GM21526 (cell line): ENCODE measurements around the gene TMIGD2.
A peak's percentile ranks its signal among the peaks of the same experiment; 100 is the strongest.

ENCODE experiments used
- ATAC-seq: cut with Tn5 transposase; IDR thresholded peaks from one replicate; pipeline ENCODE4 v1.9.1; 2021; ENCODE audit warnings: moderate library complexity; ENCODE audit not compliant: unreplicated experiment, low FRiP score

Gene TMIGD2

DNA sequence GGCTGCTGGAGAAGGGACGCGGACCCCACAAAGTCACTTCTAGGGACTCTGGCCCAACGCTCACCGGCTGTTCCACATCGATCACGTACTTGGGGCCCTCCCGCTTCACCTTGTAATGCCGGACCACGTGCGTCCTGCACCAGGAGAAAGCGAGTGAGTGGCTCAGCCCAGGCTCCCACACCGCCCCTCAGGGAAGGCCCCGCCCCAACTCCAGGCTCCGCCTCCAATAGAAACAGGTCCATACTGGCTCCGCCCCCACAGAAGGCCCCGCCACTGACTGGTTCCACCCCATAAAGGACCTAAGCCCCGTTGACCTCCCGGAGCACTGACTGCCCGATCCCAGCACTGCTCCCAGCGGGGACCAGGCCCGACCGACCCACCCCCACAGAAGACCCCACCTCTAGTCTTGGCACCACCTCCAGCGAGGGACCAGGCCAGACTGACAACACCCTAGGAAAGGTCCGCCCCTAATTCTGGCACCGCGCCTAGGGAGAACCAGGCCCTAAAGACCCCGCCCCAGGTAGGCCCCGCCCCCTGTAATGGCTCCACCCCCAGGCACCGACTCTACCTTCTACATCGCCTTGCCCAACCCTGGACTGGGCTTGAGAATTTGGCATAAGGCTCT, 25.2 kb upstream of the TMIGD2 start:
- peak; percentile 4 for ATAC-seq

DNA sequence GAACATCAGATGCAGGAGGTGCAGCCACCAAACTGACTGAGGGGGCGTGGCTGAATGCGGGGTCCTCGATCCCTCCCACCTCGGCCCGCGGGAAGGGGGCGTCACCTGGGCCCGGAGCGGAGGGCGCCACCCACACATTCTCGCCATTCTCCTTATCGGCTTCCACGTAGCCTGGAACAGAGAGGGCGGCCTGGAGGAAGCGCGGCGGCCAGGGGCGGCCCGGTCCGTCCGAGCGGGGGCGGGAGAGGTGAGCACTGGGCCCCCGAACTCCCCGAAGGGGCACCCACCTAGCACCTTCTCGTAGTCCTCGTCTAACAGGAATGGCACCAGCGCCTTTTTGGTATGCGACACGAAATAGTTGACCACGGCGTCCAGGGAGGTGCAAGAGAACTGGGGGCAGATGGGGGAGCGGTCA, 24.7 kb upstream of the TMIGD2 start:
- ATAC-seq = no peak

DNA sequence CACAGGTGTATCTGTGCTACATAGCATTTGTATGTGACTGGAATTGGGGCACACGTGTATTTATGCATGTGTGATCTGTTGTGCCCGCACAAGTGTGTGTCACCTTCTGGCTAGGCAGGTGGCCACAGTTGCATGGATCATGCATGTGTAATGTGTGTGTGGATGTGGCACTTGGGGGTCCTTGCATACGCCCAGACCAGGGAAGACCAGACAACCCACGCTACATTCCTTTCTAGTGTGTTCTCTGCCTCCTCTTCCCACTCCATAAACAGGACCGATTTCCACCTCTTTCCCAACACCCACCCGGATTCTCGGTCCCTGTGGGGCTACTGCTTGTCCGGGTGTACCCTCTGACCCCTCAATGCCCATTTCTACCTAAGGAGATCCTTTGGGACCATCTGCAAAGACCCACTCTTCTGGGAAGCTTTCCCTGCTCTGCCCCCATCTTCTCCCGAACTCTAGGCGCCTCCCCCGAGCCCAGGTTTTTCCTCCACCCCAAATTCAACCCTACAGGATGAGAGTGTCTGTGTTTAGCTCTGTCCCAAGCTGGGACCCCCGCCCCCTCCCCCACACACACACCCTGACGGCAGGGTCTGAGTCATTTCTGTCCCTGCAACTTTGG, 24.1 kb upstream of the TMIGD2 start:
- ATAC-seq = no peak

DNA sequence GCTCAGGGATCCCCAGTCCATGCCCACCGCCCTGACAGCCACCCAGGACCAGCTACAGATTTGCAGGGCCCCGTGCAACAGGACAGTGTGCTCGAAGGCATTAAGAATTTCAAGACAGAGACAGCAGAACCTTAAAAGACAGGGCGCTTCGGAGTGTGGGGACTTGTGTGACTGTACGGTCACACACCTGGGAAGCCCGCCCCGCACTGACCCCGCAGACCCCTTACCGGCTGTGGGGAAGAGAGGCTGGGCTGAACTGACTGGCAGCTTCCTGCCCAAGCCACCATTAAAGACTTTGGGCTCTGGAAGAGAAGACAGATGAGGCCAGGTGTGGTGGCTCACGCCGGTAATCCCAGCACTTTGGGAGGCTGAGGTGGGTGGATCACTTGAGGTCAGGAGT, 22.0 kb upstream of the TMIGD2 start:
- ATAC-seq = no peak

DNA sequence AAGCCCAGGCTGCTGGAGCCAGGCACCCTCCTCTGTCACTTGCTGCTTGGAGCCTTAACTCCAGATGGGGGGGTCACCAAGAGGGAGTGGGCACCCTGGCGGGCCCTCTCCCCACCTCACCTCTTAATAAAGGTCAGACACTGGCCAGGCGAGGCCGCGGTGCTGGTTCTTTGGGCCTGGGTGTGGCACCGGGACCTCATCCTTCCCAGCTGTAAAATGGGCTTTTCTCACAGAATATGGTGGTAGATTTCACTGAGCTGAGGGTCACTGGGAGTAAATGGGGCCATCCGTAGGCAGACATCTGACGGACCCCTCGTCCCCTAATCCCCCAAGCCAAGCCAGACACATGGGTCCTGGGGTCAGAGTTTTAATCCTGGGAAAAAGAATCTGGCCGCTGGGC, 21.5 kb upstream of the TMIGD2 start:
- no peak for ATAC-seq

DNA sequence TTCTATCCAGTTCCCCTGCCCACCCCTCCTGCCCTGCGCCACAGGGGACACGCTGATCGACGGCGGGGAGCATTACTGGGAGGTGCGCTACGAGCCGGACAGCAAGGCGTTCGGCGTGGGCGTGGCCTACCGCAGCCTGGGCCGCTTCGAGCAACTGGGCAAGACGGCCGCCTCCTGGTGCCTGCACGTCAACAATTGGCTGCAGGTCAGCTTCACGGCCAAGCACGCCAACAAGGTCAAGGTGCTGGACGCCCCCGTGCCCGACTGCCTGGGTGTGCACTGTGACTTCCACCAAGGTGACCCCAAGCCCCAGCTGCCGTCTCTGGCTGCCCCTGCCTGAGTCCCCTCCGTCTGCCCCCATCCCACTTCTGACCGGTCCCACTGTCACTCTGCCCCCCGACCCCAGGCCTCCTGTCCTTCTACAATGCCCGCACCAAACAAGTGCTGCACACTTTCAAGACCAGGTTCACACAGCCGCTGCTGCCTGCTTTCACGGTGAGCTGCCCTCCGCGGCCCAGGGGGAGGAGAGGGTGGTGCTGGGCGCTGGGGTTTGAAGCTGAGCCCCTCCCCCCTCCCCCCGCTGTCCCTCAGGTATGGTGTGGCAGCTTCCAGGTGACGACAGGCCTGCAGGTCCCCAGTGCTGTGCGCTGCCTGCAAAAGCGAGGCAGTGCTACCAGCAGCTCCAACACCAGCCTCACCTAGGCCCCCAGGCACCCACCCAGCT, 20.9 kb upstream of the TMIGD2 start:
- ATAC-seq = no peak

DNA sequence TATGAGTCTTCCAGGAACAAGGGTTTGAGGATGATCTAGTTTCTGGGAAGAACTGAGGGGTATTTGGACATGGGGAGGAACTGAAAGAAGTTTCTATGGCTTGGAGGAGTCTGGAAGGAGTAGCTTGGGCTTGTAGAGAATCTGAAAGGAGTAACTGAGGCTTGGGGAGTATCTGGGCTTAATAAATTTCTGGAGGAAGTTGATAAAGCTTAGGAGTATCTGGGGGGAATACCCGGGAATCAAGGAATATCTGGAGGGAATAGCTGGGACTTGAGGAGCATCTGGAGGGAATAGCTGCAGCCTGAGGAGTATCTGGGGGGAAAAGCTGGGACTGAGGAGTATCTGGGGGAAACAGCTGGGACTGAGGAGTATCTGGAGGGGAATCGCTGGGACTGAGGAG, 18.2 kb upstream of the TMIGD2 start:
- no peak for ATAC-seq

DNA sequence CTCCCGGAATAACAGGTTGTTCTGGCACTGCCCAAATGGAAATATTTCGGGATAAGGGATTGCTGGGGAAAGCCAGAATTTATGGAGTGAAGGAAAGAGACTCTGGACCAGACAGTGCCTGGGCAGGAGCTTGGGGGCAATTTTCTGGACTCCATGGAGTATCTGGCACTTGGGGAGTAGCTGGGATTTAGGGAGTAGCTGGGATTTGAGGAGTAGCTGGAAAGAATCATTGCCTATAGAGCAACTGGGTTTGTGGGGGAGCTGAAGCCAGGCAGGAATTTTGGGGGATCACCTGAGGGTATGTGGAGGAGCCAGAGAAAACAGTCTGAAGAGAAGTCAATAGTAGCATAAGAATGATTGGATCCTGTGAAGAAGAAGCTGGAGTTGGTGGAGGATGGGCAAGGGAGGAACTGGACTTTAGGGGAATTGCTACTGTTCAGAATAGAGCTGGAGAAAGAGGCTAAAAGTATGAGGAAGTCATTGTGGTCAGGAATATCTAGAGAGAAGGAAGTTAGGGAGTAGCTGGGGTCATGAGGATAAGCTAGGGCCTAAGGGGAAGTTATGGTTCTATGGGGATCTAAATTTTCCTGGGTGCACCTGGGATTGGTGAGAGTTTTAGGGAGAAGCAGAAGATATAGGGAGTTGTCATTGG, 17.0 kb upstream of the TMIGD2 start:
- no peak for ATAC-seq

DNA sequence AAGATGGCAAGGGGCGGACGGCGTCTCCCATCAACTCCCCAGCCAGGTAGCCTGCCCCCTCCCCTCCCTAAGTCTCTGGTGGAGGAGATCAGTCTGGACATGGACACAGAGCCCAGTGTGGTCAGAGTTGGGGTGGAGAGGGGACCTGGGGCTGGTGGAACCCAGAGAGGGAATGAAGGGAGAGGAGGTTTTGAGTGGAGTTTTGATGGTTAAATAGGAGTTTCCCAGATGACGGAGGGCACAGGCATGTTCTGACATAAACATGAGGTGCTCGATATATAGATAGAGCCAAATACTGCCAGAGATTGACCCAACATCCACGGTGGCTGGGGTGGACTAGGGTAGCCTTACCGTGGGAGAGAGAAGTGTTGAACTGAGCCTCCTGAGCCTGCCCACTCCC, 16.3 kb upstream of the TMIGD2 start:
- ATAC-seq = no peak

DNA sequence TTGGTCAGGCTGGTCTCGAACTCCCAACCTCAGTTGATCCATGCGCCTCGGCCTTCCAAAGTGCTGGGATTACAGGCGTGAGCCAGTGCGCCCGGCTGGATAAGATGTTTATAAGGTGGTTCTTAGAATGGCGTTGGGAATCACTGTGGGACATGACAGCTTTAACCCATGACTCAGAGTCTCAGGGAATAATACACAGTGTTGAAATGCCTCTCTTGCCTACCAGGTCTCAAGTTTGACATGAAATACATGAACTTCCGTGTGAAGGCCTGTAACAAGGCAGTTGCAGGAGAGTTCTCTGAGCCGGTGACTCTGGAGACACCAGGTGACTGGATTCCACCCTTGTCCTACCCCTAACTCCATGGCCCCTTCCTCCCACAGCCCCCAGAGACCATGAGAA, 14.8 kb upstream of the TMIGD2 start:
- no peak for ATAC-seq

DNA sequence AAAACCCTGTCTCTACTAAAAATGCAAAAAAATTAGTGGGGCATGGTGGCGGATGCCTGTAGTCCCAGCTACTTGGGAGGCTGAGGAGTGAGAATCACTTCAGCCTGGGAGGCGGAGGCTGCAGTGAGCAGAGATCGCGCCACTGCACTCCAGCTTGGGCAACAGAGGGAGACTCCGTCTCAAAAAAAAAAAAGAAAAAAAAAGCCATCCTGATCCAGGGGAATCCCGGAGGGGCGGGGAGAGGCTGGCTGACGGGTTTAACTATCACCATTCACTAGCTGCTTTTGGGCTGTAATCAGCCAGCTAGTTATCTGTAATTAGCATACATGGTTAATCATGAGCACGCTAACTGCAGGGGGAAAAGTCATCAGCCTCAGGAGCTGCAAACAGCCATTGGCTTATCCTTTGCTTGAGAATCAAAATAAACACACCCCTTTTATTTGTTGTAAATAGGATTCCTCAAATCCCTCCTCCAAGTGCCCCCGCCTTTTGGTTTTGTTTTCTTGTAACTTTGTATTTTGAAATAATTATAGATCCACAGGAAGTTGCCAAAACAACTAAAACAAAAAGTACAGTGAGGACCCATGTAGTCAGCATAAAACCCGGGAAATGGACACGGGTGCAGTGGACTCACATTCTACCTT, 11.8 kb upstream of the TMIGD2 start:
- ATAC-seq = no peak

DNA sequence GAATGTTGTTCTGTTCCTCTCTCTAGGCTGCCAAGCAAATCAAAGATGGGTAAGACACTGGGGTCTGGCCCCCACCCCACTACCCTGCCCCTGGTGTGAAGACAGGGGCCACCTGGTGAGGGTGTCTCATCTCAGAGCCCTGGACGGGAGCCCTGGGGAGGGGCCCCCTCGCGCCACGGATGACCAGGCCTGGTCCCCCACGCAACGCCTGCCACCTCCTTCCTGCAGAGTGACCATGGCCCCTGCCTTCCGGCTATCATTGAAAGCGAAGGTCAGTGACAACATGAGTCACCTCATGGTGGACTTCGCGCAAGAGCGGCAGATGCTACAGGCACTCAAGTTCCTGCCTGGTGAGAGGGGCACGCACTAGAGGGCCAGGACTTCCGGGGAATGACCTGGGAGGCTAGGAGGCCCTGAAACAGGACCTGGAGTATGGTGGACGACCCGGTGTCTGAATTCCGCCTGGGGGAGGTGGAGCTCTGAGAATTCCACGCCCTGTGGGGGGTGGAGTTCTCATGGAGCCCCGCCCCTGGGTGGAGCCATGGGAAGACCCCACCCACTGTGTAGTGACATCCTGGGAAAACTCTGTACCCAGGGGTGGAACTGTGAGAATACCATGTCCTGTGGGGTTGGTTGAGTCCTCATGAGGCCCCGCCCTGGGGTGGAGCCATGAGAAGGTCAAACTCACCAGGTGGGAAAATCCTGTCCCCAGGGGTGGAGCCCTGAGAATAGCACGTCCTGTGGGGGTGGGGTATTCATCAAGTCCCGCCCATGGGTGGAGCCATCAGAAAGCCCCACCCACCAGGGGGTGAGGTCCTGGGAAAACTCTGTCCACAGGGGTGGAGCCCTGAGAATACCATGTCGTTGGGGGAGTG, 8.3 kb upstream of the TMIGD2 start:
- no peak for ATAC-seq

DNA sequence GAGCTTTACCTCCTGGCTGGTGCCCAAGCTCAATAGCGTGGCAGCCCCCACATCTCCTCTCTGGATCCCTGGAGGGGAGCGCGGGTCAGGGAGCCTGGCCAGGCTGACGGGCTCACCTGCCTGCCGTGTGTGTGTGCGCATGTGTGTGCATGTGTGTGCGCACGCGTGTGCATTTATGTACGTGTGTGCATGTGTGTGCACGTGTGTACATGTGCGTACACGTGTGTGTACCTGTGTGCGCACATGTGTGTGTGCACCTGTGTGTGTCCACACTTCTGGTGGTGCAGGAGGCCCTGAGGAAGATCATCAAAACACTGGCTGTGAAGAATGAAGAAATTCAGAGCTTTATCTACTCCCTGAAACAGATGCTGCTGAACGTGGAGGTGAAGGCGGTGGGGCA, 3.5 kb upstream of the TMIGD2 start:
- no peak for ATAC-seq

DNA sequence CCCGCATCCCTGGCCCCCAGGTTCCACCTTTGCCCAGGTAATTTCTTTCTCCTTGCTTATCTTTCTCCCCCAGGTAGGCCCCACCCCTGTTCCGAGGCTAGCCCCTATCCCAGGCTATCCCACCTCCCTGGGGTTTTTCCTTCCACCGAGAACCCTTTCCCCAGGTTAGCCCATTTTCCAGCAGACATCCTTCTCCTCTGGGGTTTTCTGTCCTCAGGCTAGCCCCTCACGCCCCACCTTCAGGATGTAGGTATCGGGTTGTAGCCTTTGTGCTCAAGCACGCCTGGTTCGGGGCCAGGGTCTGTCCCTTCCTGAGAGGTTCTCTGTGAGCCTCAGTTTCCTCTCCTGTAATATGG, 3.0 kb upstream of the TMIGD2 start:
- ATAC-seq = no peak

DNA sequence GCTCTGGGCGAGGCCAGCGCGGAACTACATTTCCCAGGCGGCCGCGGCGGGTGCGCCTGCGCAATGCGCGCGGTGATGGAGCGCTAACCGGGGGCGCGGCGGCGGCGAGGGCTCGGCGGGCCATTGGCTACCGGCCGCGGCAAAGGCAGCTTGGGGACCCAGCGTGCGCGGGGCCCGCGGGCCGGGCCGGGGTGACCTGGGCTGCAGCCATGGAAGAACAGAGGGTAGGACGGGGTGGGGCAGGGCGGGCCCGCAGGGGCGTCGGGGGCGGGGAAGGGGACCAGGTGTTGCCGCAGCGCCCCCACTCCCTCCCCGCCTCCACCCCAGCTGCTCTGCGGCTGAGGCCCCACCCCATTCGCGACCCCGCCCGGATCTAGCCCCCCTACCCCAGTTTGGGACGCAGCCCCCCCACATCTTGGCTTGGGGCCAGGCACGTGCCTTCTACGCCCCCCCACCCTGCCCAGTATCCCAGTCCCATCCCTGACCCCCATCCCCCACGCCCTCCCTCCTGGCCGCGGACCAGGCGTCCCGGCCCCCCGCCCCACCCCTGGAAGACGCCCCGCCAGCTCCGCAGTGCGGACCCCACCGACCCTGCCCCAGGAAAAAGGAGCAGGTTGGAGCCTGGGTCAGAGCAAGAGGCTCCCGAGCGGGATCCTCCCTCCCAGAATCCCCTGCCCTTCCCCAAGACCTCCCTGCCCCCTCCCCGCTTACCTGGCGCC, 2.5 kb upstream of the TMIGD2 start, which contains the start of gene FSD1:
TSS of gene FSD1 (plus strand) at position 61 of the 719 bp plus-strand sequence. CDS start at position 210, 149 bp downstream.
- no peak for ATAC-seq

DNA sequence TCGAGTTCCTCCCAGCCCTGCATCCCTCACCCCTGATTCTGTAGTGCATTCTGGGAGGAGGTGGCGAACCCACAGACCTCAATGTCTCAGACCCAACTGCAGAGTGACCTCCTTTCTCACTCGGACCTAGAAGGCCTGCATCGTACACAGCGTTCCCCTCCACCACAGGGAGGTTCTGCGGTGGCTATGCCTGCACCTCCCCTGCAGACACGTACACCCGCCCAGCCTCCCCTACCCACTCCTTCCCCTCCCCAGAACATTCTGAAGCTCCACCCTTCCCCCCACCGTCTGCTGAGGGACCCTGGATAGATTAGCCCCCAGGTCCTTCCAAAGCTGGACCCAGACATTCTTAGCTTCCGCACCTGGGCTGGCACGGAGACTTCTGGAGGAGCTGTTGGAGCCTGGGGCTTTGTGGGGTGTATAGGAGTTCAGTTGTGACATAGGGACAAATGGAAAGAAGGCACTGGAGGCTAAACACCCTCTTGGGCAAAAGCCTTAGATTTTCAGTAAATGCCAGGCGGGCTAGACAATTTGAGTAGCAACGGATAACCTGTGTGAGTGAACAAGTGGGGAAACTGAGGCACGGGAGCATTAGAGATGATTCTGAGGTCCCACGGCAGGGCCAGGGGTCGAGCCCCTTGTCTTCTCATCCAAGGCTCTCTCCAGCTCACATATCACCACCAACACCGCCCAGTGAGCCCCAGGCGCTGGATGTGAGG, 1.8 kb upstream of the TMIGD2 start:
- no peak for ATAC-seq

DNA sequence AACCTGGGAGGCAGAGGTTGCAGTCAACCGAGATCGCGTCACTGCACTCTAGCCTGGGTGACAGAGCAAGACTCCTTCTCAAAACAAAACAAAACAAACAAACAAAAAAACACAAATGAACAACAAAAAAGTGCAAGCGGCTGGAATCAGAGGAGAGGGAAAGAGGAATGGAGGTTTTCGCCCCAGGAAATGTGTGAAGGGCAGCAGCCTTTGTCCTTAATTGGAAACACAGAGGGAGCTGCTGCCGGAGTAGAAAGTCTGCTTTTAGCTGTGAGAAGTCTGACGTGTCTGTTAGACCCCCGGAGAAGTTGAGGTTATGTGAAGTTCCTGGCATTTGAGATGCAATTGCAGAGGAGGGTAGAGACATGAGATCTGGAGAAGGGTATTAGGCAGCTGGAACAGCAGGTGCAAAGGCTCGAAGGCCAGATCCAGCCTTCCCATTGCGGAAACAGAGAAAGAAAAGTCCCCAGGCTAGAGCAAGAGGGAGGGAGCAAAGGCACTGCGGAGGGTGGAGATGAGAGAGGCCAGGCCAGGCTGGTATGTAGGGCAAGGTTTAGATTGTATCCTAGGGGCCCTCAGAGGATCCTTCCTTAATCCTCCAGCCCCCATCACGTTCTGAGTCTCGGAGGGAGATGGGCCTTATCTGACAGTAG, 473 bp downstream of the TMIGD2 start:
- ATAC-seq = no peak

DNA sequence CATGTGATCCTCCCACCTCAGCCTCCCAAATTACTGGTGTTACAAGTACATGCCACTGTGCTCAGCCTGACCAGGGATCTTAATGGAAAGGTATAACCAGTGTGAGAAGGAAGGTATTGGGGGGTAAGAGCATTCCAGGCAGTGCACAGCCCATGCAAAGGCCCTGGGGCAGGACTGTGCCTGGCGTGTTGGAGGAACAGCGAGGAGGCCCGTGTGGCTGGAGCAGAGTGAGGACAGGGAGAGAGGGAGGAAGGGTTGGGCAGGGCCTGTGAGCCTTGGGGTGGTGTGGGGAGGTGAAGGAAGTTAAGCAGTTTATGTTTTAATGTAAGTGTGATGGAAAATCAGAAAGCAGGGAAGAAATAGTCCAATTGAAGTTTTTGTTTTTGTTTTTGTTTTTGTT, 1.6 kb downstream of the TMIGD2 start:
- no peak for ATAC-seq
